ENCODE measurements around the gene STPG3.

The STPG3 gene

GRCh38 chr9:137251194-137251461, at the start of gene STPG3:
Gene STPG3 (plus strand): TSS chr9:137251286. CDS start chr9:137251287, 1 bp downstream.
- DNase-seq (ENCODE audit: low read depth in 2 of 3, low spot score in 1 of 3): no peak

- DNase-seq (ENCODE audit: low read depth in 2 of 3, low spot score in 1 of 3): no peak
Observed at GRCh38 chr9:137202966-137203365, 48.1 kb upstream of the STPG3 start.

- DNase-seq (ENCODE audit: low read depth in 2 of 3, low spot score in 1 of 3): no peak
Observed at GRCh38 chr9:137204731-137205125, 46.4 kb upstream of the STPG3 start.

- DNase-seq (ENCODE audit: low read depth in 2 of 3, low spot score in 1 of 3): peak; percentile 88 to 94 (median 94)
Observed at GRCh38 chr9:137205126-137206069, 45.7 kb upstream of the STPG3 start, which contains the start of the genes NDOR1 and TMEM203. Gene NDOR1 (plus strand): TSS chr9:137205700. CDS start chr9:137205778, 78 bp downstream. Gene TMEM203 (minus strand): TSS chr9:137205648. CDS start chr9:137205414, 234 bp downstream.

DNA sequence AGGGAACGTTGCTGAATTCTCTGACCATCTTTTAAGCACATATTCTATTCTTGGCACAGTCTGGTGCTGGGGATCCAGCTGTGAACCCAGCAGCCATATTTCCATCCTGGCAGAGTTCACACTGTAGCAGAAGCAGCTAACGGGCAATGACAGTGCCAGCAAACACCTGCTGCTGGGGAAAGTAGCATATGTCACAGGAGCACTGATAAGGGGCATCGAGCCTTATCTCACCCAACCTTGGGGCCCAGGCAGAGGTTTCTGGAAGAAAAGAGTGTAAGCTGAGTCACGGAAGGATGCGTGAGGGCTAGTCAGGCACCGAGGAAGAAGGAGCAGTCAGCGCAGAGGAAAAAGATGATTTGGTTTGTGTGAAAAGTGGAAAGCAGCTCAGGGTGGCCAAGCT, 44.5 kb upstream of the STPG3 start:
- DNase-seq (ENCODE audit: low read depth in 2 of 3, low spot score in 1 of 3): no peak

- DNase-seq (ENCODE audit: low read depth in 2 of 3, low spot score in 1 of 3): no peak
Observed at GRCh38 chr9:137211532-137211931, 39.6 kb upstream of the STPG3 start.

DNA sequence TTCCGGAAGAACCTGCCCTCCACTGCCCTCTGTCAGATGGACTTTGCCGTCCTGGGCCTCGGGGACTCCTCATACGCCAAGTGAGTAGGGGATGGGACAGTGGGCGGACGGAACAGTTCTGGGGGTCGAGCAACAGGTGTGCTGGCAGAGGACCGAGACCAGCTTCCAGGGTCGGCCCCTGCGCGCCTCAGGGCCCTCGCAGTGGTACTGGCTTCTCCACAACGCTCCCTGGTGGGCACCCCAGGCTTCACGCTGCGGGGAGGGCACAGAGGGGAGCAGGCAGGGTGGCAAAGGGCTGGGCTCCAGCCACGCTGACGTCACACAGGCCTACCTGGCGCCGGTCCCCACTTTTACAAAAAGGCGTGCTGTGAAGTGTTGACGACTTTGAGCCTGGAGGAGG, 38.6 kb upstream of the STPG3 start:
- DNase-seq (ENCODE audit: low read depth in 2 of 3, low spot score in 1 of 3): no peak

- DNase-seq (ENCODE audit: low read depth in 2 of 3, low spot score in 1 of 3): no peak
Observed at GRCh38 chr9:137213160-137214060, 37.7 kb upstream of the STPG3 start.

DNA sequence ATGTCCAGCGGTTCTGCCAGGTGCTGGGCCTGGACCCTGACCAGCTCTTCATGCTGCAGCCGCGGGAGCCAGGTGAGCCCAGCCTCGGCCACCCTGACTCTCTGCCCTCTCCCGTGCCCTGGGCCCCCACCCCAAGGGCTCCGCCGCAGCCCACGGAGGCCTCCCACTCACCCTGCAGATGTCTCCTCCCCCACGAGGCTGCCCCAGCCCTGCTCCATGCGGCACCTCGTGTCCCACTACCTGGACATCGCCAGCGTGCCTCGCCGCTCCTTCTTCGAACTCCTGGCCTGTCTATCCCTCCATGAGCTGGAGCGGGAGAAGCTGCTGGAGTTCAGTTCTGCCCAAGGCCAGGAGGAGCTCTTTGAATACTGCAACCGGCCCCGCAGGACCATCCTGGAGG, 36.5 kb upstream of the STPG3 start:
- no peak for DNase-seq (ENCODE audit: low read depth in 2 of 3, low spot score in 1 of 3)

- no peak for DNase-seq (ENCODE audit: low read depth in 2 of 3, low spot score in 1 of 3)
Observed at GRCh38 chr9:137215196-137215986, 35.7 kb upstream of the STPG3 start.

DNA sequence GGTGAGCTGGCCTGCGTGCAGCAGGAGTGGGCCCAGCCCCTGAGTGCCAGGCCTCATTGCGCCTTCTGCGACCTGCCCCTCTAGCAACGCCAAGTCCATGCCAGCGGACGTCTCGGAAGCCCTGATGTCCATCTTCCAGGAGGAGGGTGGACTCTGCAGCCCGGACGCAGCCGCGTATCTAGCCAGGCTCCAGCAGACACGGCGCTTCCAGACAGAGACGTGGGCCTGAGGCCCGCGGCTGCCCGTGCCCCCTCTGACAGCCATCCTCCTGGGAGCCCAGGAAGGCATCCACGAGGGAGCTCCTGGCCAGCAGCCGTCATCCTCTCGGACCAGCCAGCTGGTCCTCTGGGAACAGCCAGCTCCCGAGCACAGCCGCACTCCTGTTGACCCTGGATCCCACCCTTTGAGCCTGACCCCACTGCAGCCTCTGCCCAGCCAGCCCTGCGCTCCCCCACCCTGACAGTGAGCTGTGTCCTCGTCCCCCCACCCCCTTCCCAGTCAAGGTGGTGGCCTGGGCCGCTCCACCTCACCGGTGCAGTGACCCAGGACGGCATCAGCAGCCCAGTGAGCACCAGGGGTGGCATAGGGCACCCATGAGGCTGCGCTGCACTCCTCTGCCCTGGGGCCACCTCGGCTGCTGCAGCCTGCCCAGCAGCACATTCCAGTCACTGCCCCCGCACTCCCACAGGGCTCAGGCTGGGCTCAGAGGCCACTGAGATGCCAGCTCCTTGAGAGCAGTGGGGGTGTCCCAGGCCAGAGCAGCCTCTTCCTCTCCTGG, 34.7 kb upstream of the STPG3 start:
- DNase-seq (ENCODE audit: low read depth in 2 of 3, low spot score in 1 of 3): no peak

- DNase-seq (ENCODE audit: low read depth in 2 of 3, low spot score in 1 of 3): no peak
Observed at GRCh38 chr9:137217276-137218211, 33.5 kb upstream of the STPG3 start.

DNA sequence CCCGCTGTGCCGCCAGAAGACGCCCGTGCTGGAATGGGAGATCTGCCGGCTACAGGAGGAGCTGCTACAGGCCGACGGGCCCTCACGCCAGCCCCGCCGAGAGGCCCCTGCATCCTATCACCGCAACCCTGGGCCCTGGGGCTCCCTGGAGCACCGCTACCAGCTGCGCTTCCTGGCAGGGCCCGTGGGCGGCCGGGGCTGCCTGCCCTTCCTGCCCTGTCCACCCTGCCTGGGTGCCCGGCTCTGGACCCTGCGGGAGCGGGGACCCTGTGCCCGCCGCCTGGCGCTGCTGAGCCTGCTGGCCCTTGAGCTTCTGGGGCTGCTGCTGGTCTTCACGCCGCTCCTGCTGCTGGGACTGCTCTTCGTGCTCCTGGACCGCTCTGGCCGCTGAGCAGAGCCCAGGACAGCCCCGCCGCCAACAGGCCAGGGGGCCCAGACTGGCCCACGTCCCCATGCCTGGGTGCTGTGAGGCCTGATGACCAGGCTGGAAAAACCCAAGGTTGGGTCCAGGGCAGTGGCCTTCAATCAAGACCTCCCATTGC, 32.8 kb upstream of the STPG3 start:
- DNase-seq (ENCODE audit: low read depth in 2 of 3, low spot score in 1 of 3): no peak

- no peak for DNase-seq (ENCODE audit: low read depth in 2 of 3, low spot score in 1 of 3)
Observed at GRCh38 chr9:137218754-137219271, 32.3 kb upstream of the STPG3 start.

DNA sequence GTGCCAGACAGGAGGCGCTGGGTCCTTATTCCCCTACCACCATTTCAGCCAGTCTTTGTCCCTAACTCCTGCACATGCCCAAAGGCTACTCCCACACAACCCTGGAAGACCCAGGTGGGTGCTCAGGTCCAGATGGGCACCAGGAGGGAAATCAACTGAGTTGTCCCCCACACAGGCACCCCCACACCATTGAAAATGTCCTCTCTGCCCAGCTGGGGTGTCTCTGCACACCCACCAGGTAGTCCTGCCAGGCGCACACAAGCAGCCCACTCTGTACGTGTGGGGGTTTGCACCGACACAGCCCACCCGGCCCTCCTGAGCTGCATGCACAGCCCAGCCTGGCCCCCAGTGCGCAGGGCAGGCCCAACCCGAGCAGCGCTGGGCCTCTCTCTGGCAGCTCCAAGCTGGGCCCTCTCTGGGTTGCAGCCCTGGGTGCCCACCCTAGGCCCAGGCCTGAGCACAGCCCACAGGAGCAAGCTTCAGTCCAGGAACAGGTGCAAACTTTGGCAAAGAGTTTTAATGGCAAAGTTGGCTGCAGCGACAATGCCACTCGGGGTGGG, 31.2 kb upstream of the STPG3 start:
- DNase-seq (ENCODE audit: low read depth in 2 of 3, low spot score in 1 of 3): no peak

DNA sequence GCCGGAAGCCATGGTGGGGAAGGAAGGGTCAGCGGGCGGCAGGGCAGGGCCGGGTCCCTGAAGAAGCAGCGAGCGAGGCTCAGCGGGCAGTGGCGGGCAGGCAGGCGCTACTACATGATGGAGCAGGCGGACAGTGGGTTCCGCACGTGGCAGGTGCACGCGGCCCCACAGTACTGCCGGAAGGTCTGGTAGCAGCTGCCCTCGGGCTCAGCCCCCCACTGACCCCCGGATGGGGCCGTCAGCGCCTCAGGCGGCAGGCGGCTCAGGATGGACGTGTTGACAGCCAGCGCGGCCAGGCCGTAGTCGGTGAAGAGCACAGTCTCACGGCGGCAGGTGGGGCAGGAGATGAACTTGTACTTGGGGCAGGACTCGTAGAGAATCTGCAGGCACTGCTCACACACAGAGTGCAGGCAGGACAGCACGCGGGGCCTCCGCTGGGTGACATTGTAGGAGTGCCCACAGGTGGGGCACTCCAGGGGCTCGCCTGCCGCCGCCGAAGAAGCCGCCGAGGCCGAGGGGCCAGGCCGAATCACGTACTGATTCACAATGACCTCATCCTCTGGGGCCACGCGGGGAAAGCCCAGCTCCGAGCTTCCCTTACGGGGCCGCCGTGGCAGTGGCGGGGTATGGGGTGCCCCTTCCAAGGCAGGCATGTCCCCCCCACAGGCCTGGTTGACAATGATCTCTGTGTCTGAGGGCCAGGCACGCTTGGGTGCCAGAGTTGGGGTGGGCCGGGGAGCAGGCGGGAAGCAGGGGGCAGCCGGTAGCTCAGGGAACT, 30.6 kb upstream of the STPG3 start:
- DNase-seq (ENCODE audit: low read depth in 2 of 3, low spot score in 1 of 3): no peak

- no peak for DNase-seq (ENCODE audit: low read depth in 2 of 3, low spot score in 1 of 3)
Observed at GRCh38 chr9:137221095-137221505, 30.0 kb upstream of the STPG3 start.
